K562 (cell line): Measurements from ENCODE around the gene CDAN1. TPM values are rescaled to one million over a fixed set of nuclear protein-coding genes. Genes with fewer than 3 reads are reported as not detected.
A peak's percentile ranks its signal among the peaks of the same experiment; 100 is the strongest.

Source experiments
- CBX2 ChIP-seq: fragments of 200-600 bp; sonication (generic); IDR thresholded peaks from one replicate; pipeline ENCODE4 v1.6.1; 2012; ENCODE audit warnings: mild to moderate bottlenecking, low read length, inconsistent platforms; ENCODE audit not compliant: insufficient read depth, poor library complexity, severe bottlenecking
- ETS2 ChIP-seq: IDR thresholded peaks from 2 replicates; pipeline ENCODE4 v1.6.1; 2016; ENCODE audit warnings: borderline replicate concordance, missing genetic modification characterization, mild to moderate bottlenecking, moderate library complexity, missing compliant biosample characterization; ENCODE audit not compliant: poor library complexity, severe bottlenecking
- FUS ChIP-seq: fragments of 200-400 bp; formaldehyde crosslinking; optimal IDR thresholded peaks from 2 replicates; pipeline ENCODE3; 2017; ENCODE audit warnings: low read depth, low read length
- GTF2E2 ChIP-seq: fragments of 200-800 bp; sonication (Bioruptor generic); IDR thresholded peaks from 2 replicates; pipeline ENCODE4 v1.6.1; 2016; ENCODE audit warnings: missing genetic modification characterization, missing compliant biosample characterization
- KLF10 ChIP-seq: fragments of 250-450 bp; sonication (Bioruptor Pico); IDR thresholded peaks from 2 replicates; pipeline ENCODE4 v1.6.1; 2021; ENCODE audit warnings: matching md5 sums
- MAFK ChIP-seq: IDR thresholded peaks from 2 replicates; pipeline ENCODE4 v1.6.1; 2011; ENCODE audit warnings: low read length, improper control_type of control experiment
- MYC ChIP-seq, 2 experiments: fragments of 250-450 bp in 1 of 2; sonication (Bioruptor Pico) in 1 of 2; IDR thresholded peaks; 2 replicates each; pipeline versions ENCODE4 v1.5.1 to v1.6.1; 2012 to 2021; ENCODE audit warnings: low read depth in 2 of 2, borderline replicate concordance in 1 of 2, improper control_type of control experiment in 1 of 2, low read length in 1 of 2, mild to moderate bottlenecking in 1 of 2, moderate library complexity in 1 of 2
- POLR2H ChIP-seq: IDR thresholded peaks from 2 replicates; pipeline ENCODE4 v1.6.1; 2016; ENCODE audit warnings: missing genetic modification characterization, low read depth, mild to moderate bottlenecking, control low read depth, missing compliant biosample characterization, moderate library complexity
- RBM39 ChIP-seq: fragments of 200-400 bp; formaldehyde crosslinking; optimal IDR thresholded peaks from 2 replicates; pipeline ENCODE3; 2018; ENCODE audit warnings: low read depth, low read length
- TBL1XR1 ChIP-seq, 2 experiments: IDR thresholded peaks; 2 replicates each; pipeline ENCODE4 v1.6.1; 2012; ENCODE audit warnings: improper control_type of control experiment in 2 of 2, low read length in 2 of 2, mild to moderate bottlenecking in 1 of 2
- polyA plus RNA-seq, 8 experiments: library from polyadenylated mRNA; depleted of rRNA in 4 of 8; stranded (reverse) in 5 of 8; unstranded in 3 of 8; fragments of >200 nt; fragmentation: Nextera tagmentation in 2 of 8; fragmentation: Illumina TruSeq in 1 of 8; extraction: Ambion mirVana in 2 of 8; extraction: Trizol in 1 of 8; gene quantifications; 2 replicates each; pipeline versions ENCODE4 v1.2.1 to v1.2.3, GENCODE V29; 2011 to 2014; ENCODE audit warnings: inconsistent platforms in 1 of 8, missing spikeins in 1 of 8
- total RNA-seq, 7 experiments: library from RNA; depleted of rRNA in 6 of 7; stranded (reverse); fragments of >200 nt in 6 of 7; fragmentation: Illumina TruSeq in 2 of 7; extraction: Trizol in 2 of 7; gene quantifications; 2 replicates each; pipeline versions ENCODE4 v1.2.1 to v1.2.3, GENCODE V29; 2011 to 2021; ENCODE audit warnings: low replicate concordance in 1 of 7
- TF ChIP-seq, protein P1 (sequence below), 2 experiments: fragments of 200-800 bp in 1 of 2; sonication (Bioruptor generic) in 1 of 2; sonication (generic) in 1 of 2; formaldehyde crosslinking in 1 of 2; IDR thresholded peaks in 1 of 2; conservative IDR thresholded peaks in 1 of 2; 2 replicates each; pipeline versions ENCODE4 v1.5.0 to v1.6.1; 2016 to 2020; ENCODE audit warnings: missing compliant biosample characterization in 1 of 2, missing genetic modification characterization in 1 of 2, missing genetic modification reagents in 1 of 2

Gene CDAN1
- total and polyA plus RNA-seq, 9 of the 15 experiments (the other 6 are each of a cell fraction or from before 2014, with no cell fraction given), result 1.6 to 34.4 (median 13.8) TPM

DNA sequence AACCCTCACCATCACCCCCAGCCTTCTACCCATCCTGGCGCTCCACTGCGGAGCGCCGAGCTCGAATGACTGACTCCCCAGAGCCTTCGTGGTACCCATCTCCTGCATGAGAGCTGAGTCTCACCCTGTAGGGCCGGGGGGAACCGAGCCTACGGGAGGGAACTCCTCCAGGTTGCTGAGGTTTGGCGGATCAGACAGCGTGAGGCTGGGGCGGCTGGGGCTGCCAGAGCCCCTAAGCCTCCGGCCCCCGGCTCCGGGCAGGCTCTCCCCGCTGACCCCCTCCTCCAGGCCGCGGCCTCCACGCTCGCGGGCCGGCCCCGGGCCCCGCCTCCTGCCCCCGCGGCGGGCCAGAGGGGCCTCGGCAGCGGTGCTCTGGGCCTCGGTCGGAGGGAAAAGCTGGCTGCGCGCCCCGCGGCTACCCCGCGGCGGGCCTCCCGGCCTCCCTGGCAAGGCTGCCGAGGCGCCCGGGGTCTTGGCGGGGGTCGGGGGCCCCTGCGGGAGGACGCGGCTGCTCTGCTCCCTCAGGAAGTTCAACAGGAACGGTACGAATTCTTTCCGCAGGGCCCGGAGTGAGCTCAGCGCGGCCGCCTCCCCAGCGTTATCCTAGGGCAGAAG, 643 bp downstream of the CDAN1 start (continued):
- no peak for TF ChIP-seq MYC (IDR thresholded peaks at IDR 0.05; ENCODE audit: low read depth, low read length)
- no peak for TF ChIP-seq MYC (CRISPR knock-in tag; IDR thresholded peaks at IDR 0.05; ENCODE audit: borderline replicate concordance, low read depth)
- TF ChIP-seq GTF2E2 (tag), result no peak
- TF ChIP-seq, protein P1, sequence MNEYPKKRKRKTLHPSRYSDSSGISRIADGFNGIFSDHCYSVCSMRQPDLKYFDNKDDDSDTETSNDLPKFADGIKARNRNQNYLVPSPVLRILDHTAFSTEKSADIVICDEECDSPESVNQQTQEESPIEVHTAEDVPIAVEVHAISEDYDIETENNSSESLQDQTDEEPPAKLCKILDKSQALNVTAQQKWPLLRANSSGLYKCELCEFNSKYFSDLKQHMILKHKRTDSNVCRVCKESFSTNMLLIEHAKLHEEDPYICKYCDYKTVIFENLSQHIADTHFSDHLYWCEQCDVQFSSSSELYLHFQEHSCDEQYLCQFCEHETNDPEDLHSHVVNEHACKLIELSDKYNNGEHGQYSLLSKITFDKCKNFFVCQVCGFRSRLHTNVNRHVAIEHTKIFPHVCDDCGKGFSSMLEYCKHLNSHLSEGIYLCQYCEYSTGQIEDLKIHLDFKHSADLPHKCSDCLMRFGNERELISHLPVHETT (CRISPR knock-in tag; conservative IDR thresholded peaks at IDR 0.05 in 1 of 2, IDR thresholded peaks at IDR 0.05 in 1 of 2), result 0 out of 4 replicates have a peak, but pooled peaks of 1 of the 2 experiments have one; percentile 1
- TF ChIP-seq KLF10 (CRISPR knock-in tag), result no peak
- no peak for TF ChIP-seq TBL1XR1 (IDR thresholded peaks at IDR 0.05; ENCODE audit: low read length in 2 of 2)
- no peak for TF ChIP-seq ETS2 (tag)
- TF ChIP-seq POLR2H, result no peak
- peak; percentile 23 for TF ChIP-seq FUS
- no peak for TF ChIP-seq CBX2
- TF ChIP-seq RBM39, result no peak
- TF ChIP-seq MAFK, result no peak
